NCI-H82 treated with DMSO at 0.1 percent for 48 hours (cell line): ENCODE data around the gene ZSWIM6.

ENCODE experiments used
- DNase-seq: peaks from one replicate; lab custom pipeline; 2025; ENCODE audit not compliant: unreplicated experiment; lab: John Stamatoyannopoulos, UW

The ZSWIM6 gene

DNA sequence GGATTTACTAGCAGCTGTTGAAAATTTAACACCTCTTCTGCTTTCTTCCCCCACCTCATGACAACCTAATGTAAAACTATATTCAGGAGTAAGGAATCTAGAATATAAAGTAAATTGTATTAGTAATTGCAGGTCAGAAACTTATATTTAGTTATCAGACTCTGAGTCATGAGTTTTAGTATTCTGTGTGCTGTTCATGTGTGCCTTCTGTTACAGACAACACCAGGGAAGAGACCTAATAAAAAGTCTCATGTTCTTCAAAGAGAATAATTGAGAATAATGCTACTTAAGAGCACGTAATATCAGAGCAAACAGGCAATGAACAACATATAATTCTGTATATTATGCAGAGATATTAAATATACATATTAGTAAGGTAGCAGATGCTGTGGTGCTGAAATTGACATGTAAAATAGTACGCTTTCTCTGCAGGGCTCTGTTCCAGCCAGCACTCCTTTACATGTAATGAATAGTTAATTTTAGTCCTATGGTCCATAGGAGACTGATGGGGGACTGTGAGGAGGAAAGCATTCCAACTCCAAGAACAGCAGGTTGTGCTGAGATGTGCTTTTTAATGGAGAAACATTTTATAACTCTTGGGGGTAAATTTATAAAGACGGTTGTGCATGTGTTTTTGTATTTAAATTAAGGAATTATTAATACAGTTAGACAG, 106.4 kb downstream of the ZSWIM6 start:
- DNase-seq: no peak

DNA sequence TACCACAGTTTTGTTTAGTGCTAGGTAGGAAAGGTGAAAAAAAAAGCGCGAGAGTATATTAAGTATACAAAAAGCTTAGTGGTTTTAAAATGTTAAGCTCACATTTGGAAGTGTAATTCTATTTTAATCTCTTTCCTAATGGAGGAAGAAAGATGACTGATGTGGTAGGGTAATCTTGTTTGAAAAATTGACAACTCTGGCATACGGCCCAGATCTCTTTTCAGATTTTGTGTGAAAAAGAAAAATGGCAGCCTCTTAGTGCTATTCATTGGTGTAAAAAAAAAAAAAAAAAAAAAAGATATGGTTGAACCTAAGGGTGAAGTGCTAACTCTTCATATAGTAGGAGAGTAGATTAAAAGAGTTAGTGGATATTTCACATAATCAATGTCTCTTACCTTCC, 108.0 kb downstream of the ZSWIM6 start:
- no peak for DNase-seq

DNA sequence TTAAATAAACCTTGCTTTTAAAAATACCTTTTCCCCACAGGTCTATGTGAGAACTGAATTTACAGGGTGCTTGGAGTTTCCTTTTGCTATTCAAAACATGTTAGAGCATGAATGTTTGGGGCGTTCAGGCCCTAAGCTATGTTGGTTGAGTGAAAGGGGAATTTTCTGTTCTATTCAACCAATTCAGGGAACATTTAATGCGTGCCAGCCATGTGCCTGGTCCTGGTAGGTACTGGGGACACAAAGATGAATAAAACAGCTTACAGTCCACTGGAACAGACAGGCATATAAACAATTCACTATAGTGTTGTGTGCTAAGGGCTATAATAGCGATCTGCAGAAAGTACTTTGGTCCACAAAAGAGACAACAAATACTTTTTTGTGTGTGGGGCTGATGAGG, 108.5 kb downstream of the ZSWIM6 start:
- no peak for DNase-seq

DNA sequence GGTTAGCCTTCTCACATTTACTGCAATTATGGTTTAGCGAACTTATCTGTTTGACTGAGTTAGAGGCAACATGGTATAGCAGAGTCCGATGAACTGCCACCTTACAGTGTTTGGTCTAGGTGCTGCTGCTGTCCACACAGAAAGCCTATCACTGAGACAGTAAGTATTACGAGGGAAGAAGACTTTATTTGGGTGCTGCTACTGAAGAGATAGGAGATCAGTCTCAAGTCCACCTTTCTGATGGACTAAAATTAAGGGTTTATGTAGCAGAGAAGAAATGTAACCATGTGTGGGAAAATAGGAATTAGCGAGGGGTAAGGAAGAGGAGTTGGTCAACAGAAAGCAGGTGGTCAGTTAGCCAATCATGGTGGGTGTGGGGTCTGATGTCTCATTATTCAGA, 109.7 kb downstream of the ZSWIM6 start:
- no peak for DNase-seq

DNA sequence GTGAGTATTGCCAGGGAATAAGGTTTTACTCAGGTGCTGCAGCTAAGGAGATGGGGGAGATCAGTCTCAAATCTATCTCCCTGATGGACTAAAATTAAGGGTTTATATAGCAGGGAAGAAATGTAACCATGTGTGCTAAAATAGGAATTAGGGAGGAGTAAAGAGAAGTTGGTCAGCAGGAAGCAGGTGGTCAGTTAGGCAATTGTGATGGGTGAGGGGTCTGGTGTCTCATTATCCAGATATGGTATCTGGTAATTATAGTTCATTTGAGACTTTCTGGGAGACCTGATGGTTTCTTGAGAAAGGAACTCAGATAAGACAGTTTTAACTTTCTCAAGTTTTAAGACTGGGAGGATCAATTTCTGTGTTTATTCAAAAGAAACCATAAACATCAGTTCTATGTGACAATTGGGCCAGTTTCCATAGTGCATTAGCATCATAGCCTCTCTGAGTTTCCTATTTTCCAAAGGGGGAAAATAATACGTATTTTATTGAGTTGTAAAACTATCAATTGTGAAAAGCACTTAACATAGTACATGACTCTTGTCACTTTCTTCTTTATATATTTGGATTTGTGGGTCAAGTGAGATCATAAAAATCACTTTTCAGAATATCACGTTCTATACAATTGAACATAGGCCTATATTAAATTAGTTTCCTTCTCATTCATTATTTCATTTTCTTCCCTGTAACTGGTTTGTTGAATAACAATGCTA, 115.9 kb downstream of the ZSWIM6 start:
- no peak for DNase-seq

DNA sequence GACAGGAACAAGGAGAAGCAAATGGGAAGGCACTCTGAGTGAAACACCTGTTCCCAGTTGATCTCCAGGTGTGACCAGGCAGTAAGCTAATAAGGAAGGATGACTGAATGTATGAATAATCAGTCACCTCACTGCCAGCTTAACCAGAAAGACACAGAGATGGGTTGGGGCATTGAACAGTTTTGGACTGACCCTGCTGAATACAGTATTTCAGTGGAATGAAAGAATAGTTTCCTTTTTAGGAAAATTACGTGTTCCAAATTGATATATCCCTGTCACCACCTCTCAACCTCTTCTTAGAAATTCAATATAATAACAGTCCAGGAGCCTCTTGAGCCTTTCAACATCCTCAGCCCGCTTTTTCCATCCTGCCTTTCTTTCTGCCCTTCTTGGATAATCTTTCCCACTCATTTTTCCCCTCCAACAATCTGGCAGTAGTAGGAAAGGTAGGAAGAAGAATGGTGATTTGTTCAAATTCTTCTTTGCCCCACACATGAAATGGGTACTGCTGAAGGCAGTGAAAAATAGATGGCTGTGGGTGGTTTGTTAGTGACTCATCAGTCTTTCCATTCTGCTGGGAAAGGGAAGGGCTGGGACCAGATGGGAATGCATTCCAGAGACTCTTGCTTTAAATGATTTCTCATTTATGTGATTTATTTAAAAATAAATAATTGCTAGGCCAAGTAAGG, 117.9 kb downstream of the ZSWIM6 start:
- no peak for DNase-seq

DNA sequence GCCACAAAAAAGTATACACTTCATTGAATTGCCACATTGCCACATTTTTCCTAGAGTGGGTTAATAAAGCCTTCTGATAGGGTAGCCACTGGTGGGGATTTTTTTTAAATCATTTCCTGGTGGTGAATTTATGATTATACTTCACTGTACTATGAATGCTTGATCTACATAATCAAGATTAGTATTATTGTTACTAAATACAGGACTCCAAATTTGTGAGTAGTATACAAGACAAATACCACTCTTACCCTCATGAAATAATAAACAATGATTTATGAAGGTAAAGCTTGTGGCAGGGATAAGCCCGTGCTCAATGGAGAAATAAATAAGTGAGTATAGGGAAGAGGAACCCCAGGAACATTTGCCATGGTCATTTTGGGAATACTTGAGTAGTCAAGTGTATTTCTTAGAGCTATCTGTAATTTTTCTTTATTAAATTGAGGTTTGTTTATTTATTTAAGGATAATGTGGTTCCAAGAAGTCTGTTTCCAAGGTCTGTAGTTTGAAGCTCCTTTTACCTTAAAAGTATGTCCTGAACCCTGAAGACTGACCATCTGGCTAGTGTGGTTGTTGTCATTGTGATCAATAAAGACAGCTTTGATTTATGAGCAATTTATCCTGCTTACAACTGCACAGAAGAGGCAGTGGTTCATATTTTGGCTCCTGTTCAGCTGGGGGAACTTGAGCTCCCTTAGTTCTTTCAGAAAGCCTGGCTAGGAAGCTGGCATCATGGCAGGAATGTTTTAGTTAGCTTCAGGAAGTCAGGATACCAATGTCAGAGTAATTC, 118.6 kb downstream of the ZSWIM6 start:
- DNase-seq: peak; percentile 21

DNA sequence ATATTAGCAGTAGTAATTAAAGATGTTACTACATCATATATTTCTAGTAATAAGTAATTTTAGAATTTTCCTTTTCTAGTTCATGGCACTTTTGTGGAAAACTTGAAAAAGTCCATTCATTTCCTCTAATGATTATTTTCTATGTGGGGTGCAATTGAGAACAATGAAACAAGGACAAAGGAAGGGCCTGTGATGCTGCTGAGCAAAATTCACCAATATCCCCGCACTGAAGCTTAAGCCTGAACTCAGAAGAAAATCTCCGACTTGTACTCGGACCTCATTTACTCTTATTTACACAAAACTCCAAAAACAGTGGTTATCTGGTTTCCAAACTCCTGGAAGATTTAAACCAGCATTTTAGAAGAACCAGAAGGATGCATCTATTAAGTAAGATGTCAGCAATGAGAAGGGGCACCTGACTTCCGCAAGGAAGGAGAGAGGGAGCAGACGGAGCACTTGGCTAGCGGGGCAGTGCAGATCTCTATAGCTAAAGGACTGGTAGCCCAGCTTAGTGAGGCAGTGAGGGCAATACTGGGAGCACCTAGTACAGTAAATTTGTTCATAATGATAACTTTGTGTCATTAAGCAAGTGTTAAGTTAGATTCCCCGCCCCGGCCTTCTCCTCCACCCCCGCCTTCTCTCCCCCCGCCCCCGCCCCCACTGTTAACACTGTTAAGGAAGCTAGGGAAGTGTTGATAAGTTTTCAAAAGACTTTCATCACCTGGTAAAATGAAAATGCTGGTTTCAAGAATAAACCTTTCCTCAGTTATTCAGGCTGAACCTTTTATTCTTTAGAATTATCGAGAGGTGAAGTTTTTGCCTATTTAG, 123.3 kb downstream of the ZSWIM6 start:
- DNase-seq: no peak

DNA sequence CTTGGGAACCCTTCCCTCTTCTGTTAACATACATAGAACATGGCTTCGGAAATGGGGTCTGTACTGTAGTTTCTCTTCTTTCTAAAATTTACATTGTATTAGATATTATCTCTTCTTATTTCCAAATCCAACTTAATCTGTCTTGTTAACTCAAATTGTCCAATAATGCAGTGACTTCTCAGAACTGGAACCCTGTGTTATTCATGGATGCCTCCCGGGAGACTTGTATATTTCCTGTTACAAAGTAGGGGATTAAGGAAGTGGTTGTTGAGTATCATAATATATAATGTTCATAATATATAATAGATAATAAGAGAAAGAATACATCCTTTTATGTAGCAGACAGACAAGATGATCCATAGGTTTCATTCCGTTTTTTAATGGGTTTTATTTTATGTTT, 128.4 kb downstream of the ZSWIM6 start:
- no peak for DNase-seq

DNA sequence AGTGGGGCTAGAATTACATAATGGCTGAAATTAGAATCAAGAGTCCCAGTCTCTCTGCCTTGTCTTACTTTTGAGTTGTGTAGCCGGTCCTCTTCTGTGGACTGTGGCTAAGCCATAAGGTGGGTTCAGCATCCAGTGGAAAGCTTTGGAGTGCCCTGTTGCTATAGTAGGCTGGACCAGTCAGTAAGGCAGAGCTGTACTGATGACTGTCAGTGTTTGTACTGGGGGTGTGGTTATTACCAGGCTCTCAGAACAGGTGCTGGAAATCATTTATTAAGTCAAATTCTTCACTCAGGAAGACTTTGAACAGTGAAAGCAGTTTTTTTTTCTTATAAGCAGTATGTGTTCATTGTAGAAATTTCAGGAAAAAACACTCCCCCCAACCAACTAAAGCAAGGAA, 129.4 kb downstream of the ZSWIM6 start:
- DNase-seq: no peak

DNA sequence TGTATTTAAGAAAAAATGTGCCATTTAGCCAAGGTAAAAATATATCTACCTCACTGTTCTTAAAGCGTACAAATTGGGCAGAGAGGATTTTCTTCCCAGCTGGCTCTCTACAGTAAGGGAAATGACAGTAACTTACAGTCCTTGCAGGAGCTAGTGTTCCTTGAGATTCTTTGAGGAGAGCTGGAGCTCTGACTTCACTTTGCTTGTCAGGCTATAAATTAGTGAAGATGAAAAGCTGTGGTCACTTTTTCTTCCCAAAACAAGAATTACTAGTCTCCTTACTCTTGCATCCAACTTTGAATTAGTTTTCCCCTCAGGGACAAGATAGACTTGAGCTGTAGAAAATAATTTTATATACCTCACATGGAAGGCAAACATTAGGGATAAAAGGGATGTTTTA, 129.9 kb downstream of the ZSWIM6 start:
- no peak for DNase-seq

DNA sequence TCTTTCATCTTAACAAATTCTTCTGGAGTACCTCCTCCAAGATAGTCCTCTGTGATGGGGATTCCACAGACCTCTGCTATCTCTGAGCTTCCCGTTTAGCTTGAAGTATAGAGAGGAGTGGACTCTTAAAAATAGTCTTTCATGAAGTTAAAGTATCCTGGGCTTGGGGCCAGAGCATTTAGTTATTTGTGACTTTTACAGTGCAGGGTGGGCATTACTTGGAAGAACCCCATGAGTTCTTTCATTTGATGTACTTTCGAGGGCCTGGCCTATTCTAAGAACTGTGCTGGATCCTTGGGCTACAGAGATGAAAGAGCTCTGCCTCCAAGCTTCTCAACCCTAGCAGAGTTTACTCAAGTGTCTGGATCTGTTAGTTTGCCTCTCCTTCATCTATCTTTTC, 131.5 kb downstream of the ZSWIM6 start:
- DNase-seq: no peak

DNA sequence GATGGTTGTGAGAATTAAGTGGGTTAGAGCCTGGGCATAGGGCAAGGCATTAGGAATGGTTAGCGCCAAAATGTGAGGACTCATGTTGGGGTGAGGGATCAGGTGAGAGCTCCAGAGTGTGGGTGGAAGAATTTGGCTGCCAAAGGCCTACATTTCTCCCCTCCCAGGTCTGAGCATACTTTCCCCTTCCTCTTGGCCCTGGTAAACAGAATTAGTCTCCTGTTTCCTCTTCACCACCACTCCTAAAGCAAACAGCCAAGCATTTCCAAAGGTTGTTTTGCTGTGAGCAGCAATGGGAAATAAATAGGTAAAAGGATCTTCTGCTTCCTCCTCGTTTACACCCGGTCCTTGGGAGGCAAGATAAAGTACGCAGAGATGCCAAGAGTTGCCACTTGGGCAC, 132.5 kb downstream of the ZSWIM6 start:
- DNase-seq: no peak

DNA sequence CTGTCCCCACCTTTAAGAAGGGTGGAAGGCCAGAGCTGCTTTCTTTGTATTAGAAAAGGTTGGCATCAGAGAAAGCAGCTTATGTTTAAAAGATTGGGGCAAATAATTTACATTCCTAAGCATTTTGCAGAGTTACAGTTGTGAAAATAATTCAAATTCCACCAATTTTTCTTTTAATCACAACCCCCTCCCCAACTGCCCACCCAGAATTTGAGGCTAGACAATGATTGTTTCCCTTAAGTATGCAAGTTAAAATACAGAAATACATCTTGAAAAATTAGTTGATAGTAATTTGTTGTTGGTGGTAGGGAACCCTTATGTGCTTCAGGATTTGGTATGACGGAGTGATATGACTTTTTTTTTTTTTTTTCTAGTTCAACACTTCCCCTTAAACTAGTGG, 133.0 kb downstream of the ZSWIM6 start:
- no peak for DNase-seq

DNA sequence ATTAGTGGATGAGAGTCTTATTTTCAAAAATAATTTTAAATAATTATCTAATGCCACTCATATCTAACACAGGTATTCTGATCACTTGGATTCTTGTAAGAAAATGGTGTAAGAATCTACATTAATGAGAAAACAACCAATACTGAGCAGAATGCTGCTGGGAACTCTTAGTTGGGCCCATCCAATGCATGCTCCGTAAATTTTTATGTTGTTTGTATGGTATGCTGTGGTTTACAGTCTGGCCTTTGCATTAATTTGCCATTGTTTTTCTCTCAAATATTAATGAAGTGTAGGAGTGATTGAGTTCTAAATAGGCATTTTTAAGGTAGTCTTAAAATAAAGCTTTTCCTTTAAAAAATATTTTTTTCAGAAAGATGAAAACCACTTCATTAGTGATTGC, 133.4 kb downstream of the ZSWIM6 start:
- DNase-seq: no peak

DNA sequence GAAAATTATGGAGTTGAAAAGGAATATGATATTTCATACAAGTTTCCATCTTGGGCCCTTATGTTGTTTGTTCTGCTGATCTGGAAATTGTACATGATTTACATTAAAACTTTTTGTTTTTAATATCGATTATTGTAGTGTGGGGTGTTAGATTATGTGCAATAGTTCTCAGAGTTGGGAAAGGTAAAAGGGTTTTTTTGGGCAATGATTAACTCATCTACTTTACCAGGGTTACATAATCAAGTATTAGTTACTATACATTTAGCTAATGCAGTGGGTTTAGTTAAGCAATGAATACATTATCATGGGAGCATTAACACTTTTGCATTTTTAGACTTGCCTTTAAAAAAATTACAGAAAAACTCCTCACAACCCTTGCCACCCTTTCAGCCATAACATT, 134.0 kb downstream of the ZSWIM6 start:
- DNase-seq: no peak

DNA sequence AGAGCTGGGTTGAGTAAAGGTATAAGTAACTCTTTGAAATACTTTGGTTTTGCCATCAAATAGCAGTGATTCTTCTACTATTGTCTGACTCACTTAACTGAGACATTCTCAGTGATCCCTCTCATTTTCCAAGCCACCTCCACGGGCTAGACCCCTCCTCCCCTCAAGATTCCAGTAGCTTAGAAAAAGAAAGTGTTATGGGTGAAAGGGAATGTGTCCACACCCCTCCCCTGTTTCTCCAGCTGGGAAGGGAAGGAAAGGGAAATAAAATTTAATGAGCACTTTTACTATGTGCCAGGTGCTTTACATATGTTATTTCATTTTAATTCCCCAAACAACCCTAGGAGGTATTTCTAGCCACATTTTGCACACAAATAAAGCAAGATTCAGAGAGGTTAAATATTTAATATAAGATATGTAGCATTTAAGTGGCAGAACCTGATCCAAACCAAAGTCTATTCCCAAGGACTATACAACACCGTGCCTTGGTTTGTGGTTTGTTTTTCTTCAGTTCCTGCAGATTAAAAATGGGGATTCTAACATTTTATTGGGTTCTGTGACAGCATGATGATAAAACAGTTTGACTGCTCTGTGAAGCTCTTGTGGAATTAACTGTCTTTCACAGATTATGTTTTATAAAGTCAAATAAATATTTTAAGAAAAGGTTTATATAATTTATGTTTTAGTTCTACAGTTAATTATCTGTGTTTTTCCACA, 135.9 kb downstream of the ZSWIM6 start:
- DNase-seq: no peak

DNA sequence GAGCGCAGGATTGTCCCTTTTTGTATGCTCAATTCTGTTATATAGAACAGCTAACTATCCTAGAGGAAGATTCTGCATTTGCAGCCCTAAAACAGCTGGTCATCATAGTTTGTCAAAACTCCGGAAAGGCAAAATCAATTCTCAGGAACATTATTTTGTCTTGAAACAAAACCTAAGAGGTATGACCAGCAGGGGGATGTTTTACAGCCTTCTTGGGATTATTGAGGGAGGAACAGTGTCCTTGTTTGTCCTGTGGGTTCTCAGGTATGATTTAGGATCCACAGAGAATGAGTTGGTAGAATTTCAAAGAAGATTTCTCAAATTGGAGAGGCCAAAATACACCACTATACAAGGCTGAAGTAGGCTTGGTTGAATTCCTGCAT, 136.4 kb downstream of the ZSWIM6 start:
- DNase-seq: no peak

DNA sequence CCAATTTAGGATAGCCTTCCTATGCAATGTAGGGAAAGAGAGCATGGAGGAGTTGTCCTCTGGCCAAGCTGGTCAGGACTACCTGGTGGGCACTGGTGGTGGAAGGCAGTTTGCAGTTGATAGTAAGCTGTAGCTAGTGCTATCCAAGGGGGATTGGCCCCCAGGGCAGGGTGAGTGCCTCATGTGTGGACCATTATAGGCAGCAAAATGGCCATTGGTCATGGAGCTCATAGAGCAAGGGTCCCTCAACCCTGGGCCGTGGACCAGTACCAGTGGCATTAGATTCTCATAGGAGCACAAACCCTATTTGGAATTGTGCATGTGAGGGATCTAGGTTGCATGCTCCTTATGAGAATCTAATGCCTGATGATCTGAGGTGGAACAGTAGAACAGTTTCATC, 139.3 kb downstream of the ZSWIM6 start:
- DNase-seq: no peak
